ENCODE data around the gene MALAT1.

The MALAT1 gene

GRCh38 chr11:65479184-65480145 is 19.4 kb upstream of the MALAT1 start:
- DNase-seq = peak; percentile 90

DNA sequence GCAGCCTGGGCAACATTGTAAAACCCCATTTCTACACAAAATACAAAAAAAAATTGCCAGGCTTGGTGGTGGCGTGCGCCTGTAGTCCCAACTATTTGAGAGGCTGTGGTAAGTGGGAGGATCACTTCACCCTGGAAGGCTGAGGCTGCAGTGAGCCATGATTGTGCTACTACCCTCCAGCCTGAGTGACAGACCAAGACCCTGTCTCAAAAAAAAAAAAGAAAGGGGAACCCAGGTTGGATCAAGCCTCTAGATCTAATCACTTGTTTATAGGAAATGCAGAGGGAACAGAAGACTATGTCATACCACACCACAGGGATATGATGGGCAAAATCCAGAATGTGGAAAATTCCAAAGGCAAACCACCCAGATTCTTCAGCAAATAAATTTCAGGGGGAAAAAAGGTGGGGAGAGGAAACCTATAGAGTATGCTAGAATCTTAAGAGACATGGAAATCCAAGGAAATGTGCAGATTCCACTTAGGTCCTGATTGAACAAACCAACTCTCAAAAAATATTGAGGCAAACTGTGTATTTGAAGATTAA is 16.5 kb upstream of the MALAT1 start:
- peak; percentile 52 for DNase-seq

DNA sequence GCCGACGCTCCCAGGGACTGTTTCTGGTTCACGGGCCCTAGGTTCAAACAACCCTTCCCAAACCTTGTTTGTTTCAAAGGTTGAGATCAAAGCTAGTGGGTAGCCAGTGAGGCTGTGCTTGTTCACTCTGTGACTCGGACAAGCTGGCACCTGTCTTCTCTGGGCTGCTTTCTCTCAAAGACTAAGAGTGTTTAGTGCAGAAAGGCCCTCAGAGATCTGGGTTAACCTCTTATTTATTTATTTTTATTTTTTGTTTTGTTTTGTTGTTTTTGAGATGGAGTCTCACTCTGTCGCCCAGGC is 13.0 kb upstream of the MALAT1 start:
- DNase-seq = no peak

- no peak for DNase-seq
These were observed 12.0 kb upstream of the MALAT1 start for GRCh38 chr11:65486570-65487466.

GRCh38 chr11:65487467-65488272 is 11.2 kb upstream of the MALAT1 start:
- DNase-seq = peak; percentile 100

GRCh38 chr11:65488273-65489034 is 10.4 kb upstream of the MALAT1 start:
- DNase-seq = peak; percentile 62

GRCh38 chr11:65489035-65489705 is 9.7 kb upstream of the MALAT1 start:
- DNase-seq = peak; percentile 96

- DNase-seq = peak; percentile 72
These were observed 9.0 kb upstream of the MALAT1 start for GRCh38 chr11:65489706-65490320.

DNA sequence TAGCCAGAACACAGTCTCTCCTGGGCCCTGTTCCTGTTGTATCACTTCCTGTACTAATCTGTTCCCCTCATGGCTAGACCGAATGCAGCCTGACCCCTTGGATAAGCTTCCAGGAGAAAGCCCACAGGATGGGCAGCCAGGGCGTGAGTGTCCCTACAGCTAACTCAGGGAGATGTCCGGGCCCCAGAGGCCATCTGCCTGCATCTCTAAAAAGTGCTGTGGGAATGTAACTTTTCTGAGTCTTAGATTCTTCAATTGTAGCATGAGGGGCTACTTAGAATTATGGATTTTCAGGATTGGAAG is 7.7 kb upstream of the MALAT1 start:
- peak; percentile 34 for DNase-seq

DNA sequence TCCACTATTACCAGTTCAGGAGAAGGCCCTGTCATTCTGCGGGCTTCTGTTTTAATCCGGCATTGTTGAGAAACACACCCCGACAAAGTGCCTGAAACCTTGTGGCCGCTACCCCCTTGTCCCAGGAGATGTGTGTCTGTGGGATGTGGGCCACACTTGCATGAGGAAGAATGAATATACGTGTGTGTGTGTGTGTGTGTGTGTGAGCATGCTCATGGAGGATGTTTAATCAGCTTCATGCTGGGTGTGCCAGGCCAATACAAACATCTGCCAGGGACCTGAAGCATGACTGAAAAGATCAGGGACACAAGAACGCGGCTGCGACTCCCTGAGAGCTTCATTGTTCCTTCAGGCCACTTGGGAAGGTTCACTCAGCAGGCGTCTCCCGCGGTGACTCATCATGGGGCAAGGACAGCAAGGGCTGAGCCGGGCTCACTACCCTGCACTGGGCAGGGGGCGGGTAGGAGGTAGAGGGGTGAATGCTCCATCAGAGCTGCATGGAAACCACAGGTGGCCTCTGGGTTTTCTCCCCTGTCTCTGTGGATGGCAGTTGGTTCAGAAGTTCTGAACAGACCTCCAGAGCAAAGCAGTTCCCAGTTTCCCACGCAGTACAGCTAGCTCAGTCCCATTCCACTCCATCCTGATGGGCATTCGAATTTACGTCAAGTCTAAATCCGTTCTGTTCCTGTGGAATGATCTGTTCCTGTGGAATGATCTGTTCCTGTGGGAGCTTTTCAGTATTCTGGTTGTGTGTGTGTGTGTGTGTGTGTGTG is 7.0 kb upstream of the MALAT1 start:
- DNase-seq = peak; percentile 99

GRCh38 chr11:65492387-65492636 is 6.5 kb upstream of the MALAT1 start:
- no peak for DNase-seq

- DNase-seq = peak; percentile 86
These were observed 6.0 kb upstream of the MALAT1 start for GRCh38 chr11:65492637-65493366.

DNA sequence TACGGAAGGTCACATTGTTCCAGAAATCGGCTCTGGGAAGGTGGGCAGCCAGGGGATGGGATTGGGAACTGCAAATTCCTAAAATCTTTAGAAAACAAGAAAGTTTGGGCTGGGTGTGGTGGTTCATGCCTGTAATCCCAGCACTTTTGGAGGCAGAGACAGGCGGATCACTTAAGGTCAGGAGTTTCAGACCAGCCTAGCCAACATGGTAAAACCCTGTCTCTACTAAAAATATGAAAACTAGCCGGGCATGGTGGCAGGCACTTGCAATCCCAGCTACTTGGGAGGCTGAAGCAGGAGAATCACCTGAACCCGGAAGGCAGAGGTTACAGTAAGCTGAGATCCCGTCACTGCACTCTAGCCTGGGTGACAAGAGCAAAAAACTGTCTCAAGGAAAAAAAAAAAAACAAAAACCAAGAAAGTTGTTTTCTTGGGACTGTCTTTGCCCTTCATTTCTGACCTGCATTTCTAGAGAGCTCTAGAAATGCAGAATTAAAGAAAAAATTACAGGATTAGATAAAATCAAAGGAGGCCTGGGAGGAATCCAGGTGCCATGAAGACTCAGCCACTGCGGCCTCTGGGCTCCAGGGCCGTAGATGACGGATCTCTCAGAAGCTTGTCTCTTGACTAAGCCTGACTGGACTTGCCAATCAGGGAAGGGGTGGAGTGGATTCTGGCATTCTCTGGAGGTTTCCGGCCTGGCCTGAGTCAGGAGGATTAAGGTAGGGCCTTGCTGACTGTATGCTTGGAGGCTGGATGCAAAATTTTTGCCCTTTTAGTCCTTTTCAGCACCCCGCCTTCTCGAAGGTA is 5.3 kb upstream of the MALAT1 start:
- DNase-seq = peak; percentile 93

GRCh38 chr11:65496304-65497140 is 2.3 kb upstream of the MALAT1 start:
- peak; percentile 75 for DNase-seq

DNA sequence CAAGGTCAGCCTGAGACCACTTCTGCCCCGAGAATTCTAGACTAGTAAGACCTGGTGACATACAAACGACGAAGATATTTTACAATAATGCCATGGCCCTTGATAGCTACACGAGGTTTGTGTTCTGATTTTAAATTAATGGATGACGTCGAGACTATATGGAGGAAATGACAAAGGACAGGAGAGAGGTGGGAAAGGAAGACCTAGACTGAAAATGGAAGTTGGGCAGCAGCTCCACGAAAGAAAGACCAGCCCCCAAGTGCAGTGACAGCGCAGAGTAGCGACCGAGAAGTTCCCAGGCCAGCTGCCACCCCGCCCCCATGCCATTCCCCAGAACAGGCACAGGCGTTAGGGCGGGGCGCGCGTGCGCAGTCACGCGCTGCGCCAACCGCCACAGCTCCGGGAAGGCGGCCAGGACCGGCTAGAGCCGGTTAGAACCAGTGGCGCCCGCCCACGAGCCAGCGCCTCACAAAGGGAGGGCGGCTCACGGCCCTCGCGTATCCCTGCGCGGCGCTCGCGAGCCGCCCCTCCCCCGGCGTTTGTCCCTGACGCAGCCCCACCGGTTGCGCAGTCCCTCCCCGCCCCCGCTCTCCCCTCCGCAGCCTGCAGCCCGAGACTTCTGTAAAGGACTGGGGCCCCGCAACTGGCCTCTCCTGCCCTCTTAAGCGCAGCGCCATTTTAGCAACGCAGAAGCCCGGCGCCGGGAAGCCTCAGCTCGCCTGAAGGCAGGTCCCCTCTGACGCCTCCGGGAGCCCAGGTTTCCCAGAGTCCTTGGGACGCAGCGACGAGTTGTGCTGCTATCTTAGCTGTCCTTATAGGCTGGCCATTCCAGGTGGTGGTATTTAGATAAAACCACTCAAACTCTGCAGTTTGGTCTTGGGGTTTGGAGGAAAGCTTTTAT is 1.5 kb upstream of the MALAT1 start:
- DNase-seq = peak; percentile 99

- DNase-seq = peak; percentile 72
These were observed 661 bp upstream of the MALAT1 start for GRCh38 chr11:65498042-65498726.
